Pons (tissue), 1 donor: Measurements from ENCODE around the gene HIGD2A.

Experiments used
- DNase-seq: peaks from one replicate; pipeline ENCODE4 v3.0.0-alpha.2; 2016; ENCODE audit warnings: low spot score

The HIGD2A gene, protein sequence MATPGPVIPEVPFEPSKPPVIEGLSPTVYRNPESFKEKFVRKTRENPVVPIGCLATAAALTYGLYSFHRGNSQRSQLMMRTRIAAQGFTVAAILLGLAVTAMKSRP

GRCh38 chr5:176388444-176389134, at the start of gene HIGD2A, which contains the start of gene NOP16:
TSS of gene HIGD2A (plus strand) at chr5:176388751. CDS start at chr5:176388820, 69 bp downstream.
TSS of gene NOP16 (minus strand) at chr5:176388598. CDS start at chr5:176388539, 59 bp downstream.
- peak; percentile 100 for DNase-seq

DNA sequence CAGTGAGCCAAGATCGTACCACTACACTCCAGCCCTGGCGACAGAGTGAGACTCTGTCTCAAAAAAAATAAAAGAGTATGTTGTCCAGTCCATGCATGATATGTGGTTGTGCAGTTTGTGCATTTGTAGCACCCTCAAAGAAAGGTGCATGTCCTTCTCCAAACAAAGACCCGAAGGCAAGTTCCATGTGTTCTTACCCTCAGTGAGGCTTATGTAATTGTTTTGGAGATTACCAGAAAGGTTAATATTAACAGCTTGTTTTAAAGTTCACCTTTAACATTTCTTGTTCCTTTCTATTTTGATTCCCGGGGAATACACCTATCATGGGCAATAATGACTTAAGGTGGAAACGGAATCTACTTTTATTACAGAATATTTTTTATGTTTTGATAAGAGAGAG, 49.2 kb upstream of the HIGD2A start:
- no peak for DNase-seq

DNA sequence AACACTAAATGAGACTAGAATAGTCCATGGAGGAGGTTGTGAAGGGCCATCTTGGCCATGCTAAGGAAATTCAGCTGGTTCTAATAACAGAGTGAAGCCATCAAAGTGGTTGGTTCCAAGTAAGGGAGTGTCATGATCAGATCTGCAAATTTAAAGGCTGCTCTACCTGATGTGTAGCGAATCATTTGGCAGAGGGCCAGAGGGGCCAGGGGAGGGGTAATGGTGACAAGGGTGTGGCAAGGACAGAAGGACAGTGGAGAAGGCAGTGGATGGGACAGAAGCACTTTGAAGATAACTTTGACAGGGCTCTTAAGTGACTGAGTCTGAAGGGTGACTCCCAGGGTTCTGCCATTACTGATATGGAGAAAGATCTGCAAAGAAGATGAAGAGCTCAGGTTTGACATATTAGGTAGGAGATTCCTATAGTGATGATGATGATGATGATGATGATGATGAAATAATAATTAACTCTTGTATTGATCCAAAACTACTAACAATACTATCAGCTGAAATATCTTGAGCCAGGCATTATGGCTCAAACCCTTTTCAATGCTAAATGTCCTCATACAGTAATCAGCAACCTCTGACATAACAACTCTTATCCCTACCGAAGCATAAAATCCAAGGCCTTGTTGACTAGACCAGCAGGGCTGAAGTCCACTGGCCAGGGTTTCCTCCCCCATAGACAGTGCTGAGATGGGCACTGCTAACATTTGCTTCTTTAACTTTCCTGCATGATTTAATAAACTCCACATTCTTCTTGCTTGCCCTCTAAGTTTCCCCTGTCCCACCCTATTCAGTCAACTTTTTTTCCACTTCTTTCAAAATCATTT, 47.0 kb upstream of the HIGD2A start:
- DNase-seq = no peak

- no peak for DNase-seq
These were observed 46.4 kb upstream of the HIGD2A start for GRCh38 chr5:176342158-176342483.

GRCh38 chr5:176342766-176343458, 45.6 kb upstream of the HIGD2A start:
- DNase-seq = no peak

DNA sequence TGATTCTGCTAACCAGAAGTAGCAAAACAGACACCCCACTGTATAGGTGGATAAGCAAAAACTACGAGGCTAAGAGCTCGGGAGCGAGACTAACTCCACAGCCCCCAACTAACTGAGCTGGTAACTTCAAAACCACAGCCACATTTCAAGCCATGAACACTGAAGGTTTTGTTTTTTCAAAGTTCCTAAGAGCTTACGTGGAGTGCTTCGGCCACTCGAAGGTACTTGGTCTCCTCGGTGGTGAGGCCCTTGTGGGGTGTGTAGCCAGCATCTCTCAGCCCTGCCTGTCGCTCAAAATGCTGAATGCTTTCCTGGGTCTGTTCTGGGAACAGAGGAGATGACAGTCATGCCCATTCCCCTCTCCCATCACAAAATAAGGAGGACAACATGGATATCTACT, 38.1 kb upstream of the HIGD2A start:
- no peak for DNase-seq

DNA sequence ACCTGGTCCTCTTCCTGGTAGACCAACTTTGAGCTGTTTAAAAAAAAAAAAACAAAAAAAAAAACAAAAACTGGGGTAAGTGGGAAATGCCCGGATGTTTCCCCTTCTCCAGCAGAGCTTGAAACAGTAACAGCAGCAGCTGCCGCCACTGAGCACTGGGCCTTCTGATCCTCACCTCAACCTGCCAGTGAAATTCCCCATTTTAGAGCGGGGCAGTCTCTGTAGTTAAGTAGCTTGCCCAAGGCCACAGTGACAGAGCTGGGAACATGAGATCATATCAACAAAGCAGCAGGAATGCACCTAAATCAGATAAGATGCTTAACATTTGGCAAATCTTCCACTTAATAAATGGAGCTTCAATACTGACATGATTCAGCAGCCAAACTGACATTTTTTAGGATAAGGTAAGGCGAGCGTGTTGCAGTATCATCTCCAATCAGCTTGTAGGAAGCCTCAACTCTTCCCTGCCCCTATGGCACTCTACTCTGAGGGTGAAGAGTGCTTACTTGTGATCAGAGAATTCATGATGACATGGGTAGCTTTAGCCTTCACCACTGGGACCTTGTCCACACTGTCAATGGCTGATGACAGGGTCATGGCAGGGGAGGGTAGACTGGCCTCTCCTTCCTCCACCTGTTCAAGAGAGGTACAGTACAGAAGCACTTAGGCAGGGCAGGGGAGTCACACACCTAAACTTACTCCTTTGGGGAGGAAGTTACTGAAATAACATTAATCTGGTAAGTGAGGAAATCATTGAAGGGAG, 36.3 kb upstream of the HIGD2A start:
- no peak for DNase-seq

DNA sequence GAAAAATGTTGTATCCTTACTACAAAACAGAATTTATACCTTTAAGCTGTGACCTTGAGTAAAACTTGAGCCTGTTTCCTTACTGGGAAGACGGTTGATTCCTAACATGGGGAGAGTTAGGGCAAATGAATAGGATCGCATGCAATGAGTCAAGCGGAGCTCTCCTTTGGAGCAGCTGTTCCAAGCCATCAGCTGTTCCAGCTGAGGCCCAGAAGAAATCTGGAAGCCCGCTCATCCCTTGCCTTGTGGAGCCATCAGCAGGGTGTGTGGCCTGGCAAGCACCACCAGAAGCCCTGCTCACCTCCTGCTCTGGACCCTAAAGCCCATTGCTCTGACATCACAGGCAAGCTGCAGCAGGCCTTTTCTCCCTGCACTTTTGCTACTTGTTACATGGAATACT, 35.0 kb upstream of the HIGD2A start:
- DNase-seq = no peak

GRCh38 chr5:176355400-176356178, 33.0 kb upstream of the HIGD2A start:
- DNase-seq = no peak

- DNase-seq = no peak
These were observed 32.4 kb upstream of the HIGD2A start for GRCh38 chr5:176356179-176356566.

- no peak for DNase-seq
These were observed 28.9 kb upstream of the HIGD2A start for GRCh38 chr5:176359658-176360057.

GRCh38 chr5:176360894-176361436, 27.6 kb upstream of the HIGD2A start:
- no peak for DNase-seq

- DNase-seq = peak; percentile 89
These were observed 26.9 kb upstream of the HIGD2A start, which contains the start of gene KIAA1191 for GRCh38 chr5:176361437-176362232. TSS of gene KIAA1191 (minus strand) at chr5:176361764. CDS start at chr5:176359508, 2,256 bp downstream.

DNA sequence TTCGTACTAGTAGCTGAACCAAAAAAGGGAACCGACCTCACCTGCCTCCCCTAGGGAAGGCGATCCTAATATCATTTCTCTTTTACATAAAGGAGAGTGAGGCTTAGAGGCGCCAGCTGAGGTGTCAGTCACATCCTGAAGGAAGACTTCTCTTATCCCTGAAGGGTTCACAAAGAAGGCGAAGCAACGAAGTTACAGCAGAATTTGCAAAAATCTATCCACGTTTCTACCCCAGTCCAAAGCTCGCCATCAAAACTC, 26.4 kb upstream of the HIGD2A start:
- DNase-seq = no peak

DNA sequence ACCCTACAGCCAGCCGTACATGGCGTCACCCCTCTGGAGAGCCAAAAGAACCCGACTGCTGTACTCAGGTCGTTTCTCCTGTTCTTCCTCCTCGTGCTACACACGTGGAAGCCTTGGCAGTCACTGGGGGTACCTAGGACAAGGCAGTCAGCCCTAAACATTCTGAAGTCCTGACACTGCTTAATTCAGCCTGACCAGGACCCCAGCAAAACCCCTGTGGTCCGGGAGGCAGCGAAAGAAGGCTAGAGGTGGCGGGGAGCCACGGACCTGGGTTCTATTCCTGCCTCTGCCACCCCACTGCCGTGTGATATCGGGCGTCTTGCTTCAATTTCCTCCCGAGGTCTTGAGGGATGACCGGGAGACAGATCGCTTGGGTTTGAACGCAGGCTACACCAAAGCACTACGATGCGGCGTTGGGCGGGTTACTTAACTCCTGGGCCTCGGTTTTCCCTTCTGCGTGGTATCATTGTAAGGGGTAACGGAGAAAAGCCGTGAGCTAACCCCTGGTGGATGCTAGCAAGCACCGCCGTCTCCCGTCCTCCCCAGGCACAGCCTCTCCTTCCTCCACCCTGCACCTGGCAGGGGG, 23.7 kb upstream of the HIGD2A start:
- peak; percentile 17 for DNase-seq

- DNase-seq = peak; percentile 20
These were observed 23.0 kb upstream of the HIGD2A start, which contains the start of gene ARL10 for GRCh38 chr5:176365351-176366231. TSS of gene ARL10 (plus strand) at chr5:176365487. CDS start at chr5:176365564, 77 bp downstream.

GRCh38 chr5:176366232-176366894, 22.2 kb upstream of the HIGD2A start:
- DNase-seq = no peak

DNA sequence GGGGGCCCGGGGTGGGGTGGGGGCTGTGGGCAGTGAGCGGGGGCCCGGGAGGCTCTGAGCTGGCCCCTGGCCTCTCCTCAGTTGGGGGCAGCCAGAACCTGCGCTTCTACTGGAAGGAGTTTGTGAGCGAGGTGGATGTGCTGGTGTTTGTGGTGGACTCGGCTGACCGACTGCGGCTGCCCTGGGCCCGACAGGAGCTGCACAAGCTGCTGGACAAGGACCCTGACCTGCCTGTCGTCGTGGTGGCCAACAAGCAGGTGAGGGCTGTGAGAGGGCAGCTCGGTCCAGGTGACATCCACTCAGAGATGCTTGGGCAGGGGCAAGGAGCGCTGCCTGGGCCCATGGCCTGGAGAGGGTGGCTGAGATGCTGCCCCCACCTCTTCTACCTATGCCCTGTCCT, 19.8 kb upstream of the HIGD2A start:
- no peak for DNase-seq
